HepG2 (cell line): ENCODE data around the gene THAP6. TPM values are rescaled to one million over a fixed set of nuclear protein-coding genes. Genes with fewer than 3 reads are reported as not detected.

Experiments
- ESRRA ChIP-seq: sonication (generic); formaldehyde crosslinking; IDR thresholded peaks from 2 replicates; pipeline ENCODE4 v1.5.1; 2020; ENCODE audit warnings: mild to moderate bottlenecking, low read depth, missing genetic modification reagents
- FOXK2 ChIP-seq: fragments of 450-650 bp; IDR thresholded peaks from 2 replicates; pipeline ENCODE4 v1.6.1; 2016
- KDM5B ChIP-seq: sonication (generic); formaldehyde crosslinking; IDR thresholded peaks from 2 replicates; pipeline ENCODE4 v1.4.0; 2020; ENCODE audit warnings: missing genetic modification reagents, mild to moderate bottlenecking, borderline replicate concordance
- KIAA2018 ChIP-seq: sonication (generic); formaldehyde crosslinking; IDR thresholded peaks from 2 replicates; pipeline ENCODE4 v1.5.0; 2020; ENCODE audit warnings: mild to moderate bottlenecking, missing genetic modification reagents, borderline replicate concordance
- NAIF1 ChIP-seq: sonication (generic); formaldehyde crosslinking; IDR thresholded peaks from 2 replicates; pipeline ENCODE4 v1.5.0; 2020; ENCODE audit warnings: mild to moderate bottlenecking, missing genetic modification reagents, borderline replicate concordance
- PBX3 ChIP-seq: sonication (generic); formaldehyde crosslinking; IDR thresholded peaks from 2 replicates; pipeline ENCODE4 v1.8.1; 2023; ENCODE audit warnings: missing genetic modification reagents, inconsistent platforms, borderline replicate concordance
- RXRB ChIP-seq: IDR thresholded peaks from 2 replicates; pipeline ENCODE4 v1.6.1; 2016; ENCODE audit warnings: borderline replicate concordance, missing genetic modification reagents, missing compliant biosample characterization
- SOX13 ChIP-seq, 3 experiments: fragments of 450-650 bp in 1 of 3; sonication (generic) in 1 of 3; formaldehyde crosslinking in 1 of 3; IDR thresholded peaks in 2 of 3; conservative IDR thresholded peaks in 1 of 3; 2 replicates each; pipeline versions ENCODE4 v1.5.0 to v1.6.1; 2016 to 2020; ENCODE audit warnings: antibody characterized with exemption in 1 of 3, mild to moderate bottlenecking in 1 of 3, missing compliant biosample characterization in 1 of 3, missing genetic modification reagents in 1 of 3, moderate library complexity in 1 of 3
- SPEN ChIP-seq: sonication (generic); formaldehyde crosslinking; IDR thresholded peaks from 2 replicates; pipeline ENCODE4 v1.5.1; 2020; ENCODE audit warnings: low read depth, mild to moderate bottlenecking, missing genetic modification reagents
- XRCC5 ChIP-seq: fragments of 200-400 bp; formaldehyde crosslinking; optimal IDR thresholded peaks from 2 replicates; pipeline ENCODE3; 2017; ENCODE audit warnings: mild to moderate bottlenecking, low read length
- ZBTB2 ChIP-seq: sonication (generic); formaldehyde crosslinking; IDR thresholded peaks from 2 replicates; pipeline ENCODE4 v1.8.0; 2022; ENCODE audit warnings: low read depth, missing genetic modification reagents
- ZMYM3 ChIP-seq: sonication (generic); formaldehyde crosslinking; IDR thresholded peaks from 2 replicates; pipeline ENCODE4 v1.5.1; 2020; ENCODE audit warnings: mild to moderate bottlenecking, missing genetic modification reagents
- ZNF335 ChIP-seq: sonication (generic); formaldehyde crosslinking; IDR thresholded peaks from 2 replicates; pipeline ENCODE4 v1.4.0; 2020; ENCODE audit warnings: missing genetic modification reagents
- ZNF556 ChIP-seq: sonication (generic); formaldehyde crosslinking; IDR thresholded peaks from 2 replicates; pipeline ENCODE4 v1.4.0; 2020; ENCODE audit warnings: mild to moderate bottlenecking, missing genetic modification reagents, borderline replicate concordance
- ZNF564 ChIP-seq: sonication (generic); formaldehyde crosslinking; IDR thresholded peaks from 2 replicates; pipeline ENCODE4 v1.8.1; 2023; ENCODE audit warnings: mild to moderate bottlenecking, missing genetic modification reagents
- ZNF652 ChIP-seq: IDR thresholded peaks from 2 replicates; pipeline ENCODE4 v1.6.1; 2016; ENCODE audit warnings: low read depth, borderline replicate concordance
- ZNF670 ChIP-seq: sonication (generic); formaldehyde crosslinking; IDR thresholded peaks from 2 replicates; pipeline ENCODE4 v1.8.0; 2022; ENCODE audit warnings: mild to moderate bottlenecking, missing genetic modification reagents, borderline replicate concordance
- polyA plus RNA-seq, 8 experiments: library from polyadenylated mRNA; depleted of rRNA in 3 of 8; stranded (reverse) in 7 of 8; unstranded in 1 of 8; fragments of >200 nt; fragmentation: Illumina TruSeq in 4 of 8; extraction: Trizol in 4 of 8; gene quantifications; 2 replicates each; pipeline versions ENCODE4 v1.2.1 to v1.2.3, GENCODE V29; 2011 to 2016; ENCODE audit warnings: low read depth in 4 of 8, missing spikeins in 1 of 8, mixed read lengths in 1 of 8; ENCODE audit not compliant: insufficient read depth in 1 of 8
- total RNA-seq, 5 experiments: library from RNA; depleted of rRNA; stranded (reverse); fragments of >200 nt; fragmentation: Illumina TruSeq; extraction: Trizol; gene quantifications; 2 replicates each; pipeline ENCODE4 v1.2.3, GENCODE V29; 2016; ENCODE audit warnings: low read depth in 1 of 5

THAP6 gene
- total and polyA plus RNA-seq, 2 of the 13 experiments (the other 11 are each of a cell fraction or from before 2014, with no cell fraction given), result 9.3 to 14.7 TPM

- TF ChIP-seq SOX13 (IDR thresholded peaks at IDR 0.05) (no peak), SOX13 (CRISPR knock-in tag; conservative IDR thresholded peaks at IDR 0.05 in 1 of 2, IDR thresholded peaks at IDR 0.05 in 1 of 2) (peak in 1 of 2 experiments; percentile 43; a peak in 1 of 4 replicates), ZNF556 (CRISPR knock-in tag) (peak; percentile 91), SPEN (peak; percentile 93), KIAA2018 (no peak), PBX3 (CRISPR knock-in tag) (no peak), ZBTB2 (CRISPR knock-in tag) (peak; percentile 93), ZNF564 (CRISPR knock-in tag) (peak; percentile 70; the same call in 1 of the 2 replicates), ZMYM3 (no peak), XRCC5 (peak; percentile 66), NAIF1 (CRISPR knock-in tag) (peak; percentile 99), KDM5B (CRISPR knock-in tag) (peak; percentile 78; the same call in 1 of the 2 replicates), ZNF652 (CRISPR knock-in tag) (no peak), FOXK2 (peak; percentile 66; the same call in 1 of the 2 replicates), ZNF670 (CRISPR knock-in tag) (peak; percentile 62; the same call in 1 of the 2 replicates), ESRRA (CRISPR knock-in tag) (peak; percentile 79; the same call in 1 of the 2 replicates), ZNF335 (CRISPR knock-in tag) (peak; percentile 41; the same call in 1 of the 2 replicates), RXRB (CRISPR knock-in tag) (peak; percentile 59)
Measured at GRCh38 chr4:75514131-75514948, at the start of gene THAP6, which contains the start of gene RCHY1 (continued).
